Thyroid gland (tissue), 4 donors: ENCODE measurements around the gene IRAK3.

Experiments used
- POLR2A ChIP-seq, 2 donors: fragments of 450-650 bp; IDR thresholded peaks; one replicate each; pipeline ENCODE4 v1.6.1; 2017; ENCODE audit warnings: antibody characterized with exemption in 2 of 2, mild to moderate bottlenecking in 2 of 2, moderate library complexity in 1 of 2
- TF ChIP-seq, protein P1 (sequence below), 6 experiments: fragments of 200-600 bp in 3 of 6; fragments of 450-650 bp in 3 of 6; sonication (generic) in 3 of 6; IDR thresholded peaks; one replicate each; pipeline ENCODE4 v1.5.1; 2016 to 2019; ENCODE audit warnings: antibody characterized with exemption in 6 of 6, mild to moderate bottlenecking in 2 of 6, inconsistent platforms in 1 of 6, moderate library complexity in 1 of 6

DNA sequence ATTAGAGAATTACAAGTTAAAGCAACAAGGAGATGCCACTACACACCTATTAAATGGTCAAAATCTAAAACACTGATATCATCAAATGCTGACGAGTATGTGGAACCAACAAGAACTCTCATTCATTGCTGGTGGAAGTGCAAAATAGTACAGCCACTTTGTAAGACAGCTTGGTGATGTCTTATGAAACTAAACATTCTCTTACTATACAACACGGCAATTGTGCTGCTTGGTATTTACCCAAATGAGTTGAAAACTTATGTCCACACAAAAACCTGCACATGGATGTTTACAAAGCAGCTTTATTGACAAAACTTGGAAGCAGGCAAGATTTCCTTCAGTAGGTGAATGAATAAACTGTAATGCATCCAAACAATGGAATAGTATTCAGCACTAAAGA, 22.5 kb upstream of the IRAK3 start:
- TF ChIP-seq, protein P1, sequence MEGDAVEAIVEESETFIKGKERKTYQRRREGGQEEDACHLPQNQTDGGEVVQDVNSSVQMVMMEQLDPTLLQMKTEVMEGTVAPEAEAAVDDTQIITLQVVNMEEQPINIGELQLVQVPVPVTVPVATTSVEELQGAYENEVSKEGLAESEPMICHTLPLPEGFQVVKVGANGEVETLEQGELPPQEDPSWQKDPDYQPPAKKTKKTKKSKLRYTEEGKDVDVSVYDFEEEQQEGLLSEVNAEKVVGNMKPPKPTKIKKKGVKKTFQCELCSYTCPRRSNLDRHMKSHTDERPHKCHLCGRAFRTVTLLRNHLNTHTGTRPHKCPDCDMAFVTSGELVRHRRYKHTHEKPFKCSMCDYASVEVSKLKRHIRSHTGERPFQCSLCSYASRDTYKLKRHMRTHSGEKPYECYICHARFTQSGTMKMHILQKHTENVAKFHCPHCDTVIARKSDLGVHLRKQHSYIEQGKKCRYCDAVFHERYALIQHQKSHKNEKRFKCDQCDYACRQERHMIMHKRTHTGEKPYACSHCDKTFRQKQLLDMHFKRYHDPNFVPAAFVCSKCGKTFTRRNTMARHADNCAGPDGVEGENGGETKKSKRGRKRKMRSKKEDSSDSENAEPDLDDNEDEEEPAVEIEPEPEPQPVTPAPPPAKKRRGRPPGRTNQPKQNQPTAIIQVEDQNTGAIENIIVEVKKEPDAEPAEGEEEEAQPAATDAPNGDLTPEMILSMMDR (IDR thresholded peaks at IDR 0.05) = no peak
- no peak for TF ChIP-seq POLR2A (IDR thresholded peaks at IDR 0.05)
